K562 (cell line): ENCODE data around the gene ZNF740. TPM values are rescaled to one million over a fixed set of nuclear protein-coding genes. Genes with fewer than 3 reads are reported as not detected.

Experiments
- BRD9 ChIP-seq: fragments of 450-650 bp; IDR thresholded peaks from 2 replicates; pipeline ENCODE4 v1.6.1; 2018; ENCODE audit warnings: low read depth; ENCODE audit not compliant: partially characterized antibody
- GATAD2B ChIP-seq: fragments of 450-650 bp; IDR thresholded peaks from 2 replicates; pipeline ENCODE4 v1.6.1; 2017; ENCODE audit warnings: mild to moderate bottlenecking, borderline replicate concordance
- KAT7 ChIP-seq: sonication (generic); formaldehyde crosslinking; IDR thresholded peaks from 2 replicates; pipeline ENCODE4 v1.8.0; 2022; ENCODE audit warnings: missing genetic modification reagents, mild to moderate bottlenecking, borderline replicate concordance
- POLR2G ChIP-seq: fragments of 200-400 bp; formaldehyde crosslinking; IDR thresholded peaks from 2 replicates; pipeline ENCODE4 v1.6.1; 2017; ENCODE audit warnings: low read depth, mild to moderate bottlenecking, antibody characterized with exemption, low read length, moderate library complexity
- PPARD ChIP-seq: fragments of 250-450 bp; sonication (Bioruptor Pico); IDR thresholded peaks from 2 replicates; pipeline ENCODE4 v1.8.0; 2022; ENCODE audit warnings: inconsistent platforms, mild to moderate bottlenecking, moderate library complexity
- SMARCA5 ChIP-seq: fragments of 450-650 bp; IDR thresholded peaks from 2 replicates; pipeline ENCODE4 v1.6.1; 2016
- TEAD4 ChIP-seq, 2 experiments: sonication (generic) in 1 of 2; formaldehyde crosslinking in 1 of 2; IDR thresholded peaks; 2 replicates each; pipeline versions ENCODE4 v1.6.1 to v1.8.0; 2012 to 2022; ENCODE audit warnings: borderline replicate concordance in 1 of 2, inconsistent platforms in 1 of 2, low read length in 1 of 2, mild to moderate bottlenecking in 1 of 2, missing genetic modification reagents in 1 of 2
- ZNF583 ChIP-seq: fragments of 250-450 bp; sonication (Bioruptor Pico); IDR thresholded peaks from 2 replicates; pipeline ENCODE4 v1.4.0; 2020
- polyA plus RNA-seq, 8 experiments: library from polyadenylated mRNA; depleted of rRNA in 4 of 8; stranded (reverse) in 5 of 8; unstranded in 3 of 8; fragments of >200 nt; fragmentation: Nextera tagmentation in 2 of 8; fragmentation: Illumina TruSeq in 1 of 8; extraction: Ambion mirVana in 2 of 8; extraction: Trizol in 1 of 8; gene quantifications; 2 replicates each; pipeline versions ENCODE4 v1.2.1 to v1.2.3, GENCODE V29; 2011 to 2014; ENCODE audit warnings: inconsistent platforms in 1 of 8, missing spikeins in 1 of 8
- total RNA-seq, 7 experiments: library from RNA; depleted of rRNA in 6 of 7; stranded (reverse); fragments of >200 nt in 6 of 7; fragmentation: Illumina TruSeq in 2 of 7; extraction: Trizol in 2 of 7; gene quantifications; 2 replicates each; pipeline versions ENCODE4 v1.2.1 to v1.2.3, GENCODE V29; 2011 to 2021; ENCODE audit warnings: low replicate concordance in 1 of 7
- TF ChIP-seq, protein P1 (sequence below): sonication (generic); formaldehyde crosslinking; IDR thresholded peaks from 2 replicates; pipeline ENCODE4 v1.8.0; 2022; ENCODE audit warnings: mild to moderate bottlenecking, low read depth, missing genetic modification reagents
- TF ChIP-seq, protein P2 (sequence below): IDR thresholded peaks from 2 replicates; pipeline ENCODE4 v1.6.1; 2014; ENCODE audit warnings: antibody characterized with exemption
- TF ChIP-seq, protein P3 (sequence below): sonication (generic); formaldehyde crosslinking; IDR thresholded peaks from 2 replicates; pipeline ENCODE4 v1.4.0; 2020; ENCODE audit warnings: mild to moderate bottlenecking, missing genetic modification reagents
- TF ChIP-seq, protein P4 (sequence below), 2 experiments: fragments of 150-350 bp in 1 of 2; IDR thresholded peaks; 2 replicates each; pipeline ENCODE4 v1.6.1; 2012 to 2016; ENCODE audit warnings: low read depth in 2 of 2, low read length in 2 of 2, mild to moderate bottlenecking in 1 of 2, moderate library complexity in 1 of 2
- TF ChIP-seq, protein P5 (sequence below), 3 experiments: IDR thresholded peaks in 2 of 3; conservative IDR thresholded peaks in 1 of 3; 2 replicates each; pipeline ENCODE4 v1.5.1; 2011 to 2012; ENCODE audit warnings: low read length in 3 of 3, mild to moderate bottlenecking in 3 of 3, control low read depth in 2 of 3, improper control_type of control experiment in 1 of 3, inconsistent platforms in 1 of 3, low read depth in 1 of 3, mixed read lengths in 1 of 3, moderate library complexity in 1 of 3; ENCODE audit not compliant: insufficient read depth in 2 of 3

ZNF740 gene
- total and polyA plus RNA-seq, 9 of the 15 experiments (the other 6 are each of a cell fraction or from before 2014, with no cell fraction given): 0.57 to 46.4 (median 18.6) TPM

DNA sequence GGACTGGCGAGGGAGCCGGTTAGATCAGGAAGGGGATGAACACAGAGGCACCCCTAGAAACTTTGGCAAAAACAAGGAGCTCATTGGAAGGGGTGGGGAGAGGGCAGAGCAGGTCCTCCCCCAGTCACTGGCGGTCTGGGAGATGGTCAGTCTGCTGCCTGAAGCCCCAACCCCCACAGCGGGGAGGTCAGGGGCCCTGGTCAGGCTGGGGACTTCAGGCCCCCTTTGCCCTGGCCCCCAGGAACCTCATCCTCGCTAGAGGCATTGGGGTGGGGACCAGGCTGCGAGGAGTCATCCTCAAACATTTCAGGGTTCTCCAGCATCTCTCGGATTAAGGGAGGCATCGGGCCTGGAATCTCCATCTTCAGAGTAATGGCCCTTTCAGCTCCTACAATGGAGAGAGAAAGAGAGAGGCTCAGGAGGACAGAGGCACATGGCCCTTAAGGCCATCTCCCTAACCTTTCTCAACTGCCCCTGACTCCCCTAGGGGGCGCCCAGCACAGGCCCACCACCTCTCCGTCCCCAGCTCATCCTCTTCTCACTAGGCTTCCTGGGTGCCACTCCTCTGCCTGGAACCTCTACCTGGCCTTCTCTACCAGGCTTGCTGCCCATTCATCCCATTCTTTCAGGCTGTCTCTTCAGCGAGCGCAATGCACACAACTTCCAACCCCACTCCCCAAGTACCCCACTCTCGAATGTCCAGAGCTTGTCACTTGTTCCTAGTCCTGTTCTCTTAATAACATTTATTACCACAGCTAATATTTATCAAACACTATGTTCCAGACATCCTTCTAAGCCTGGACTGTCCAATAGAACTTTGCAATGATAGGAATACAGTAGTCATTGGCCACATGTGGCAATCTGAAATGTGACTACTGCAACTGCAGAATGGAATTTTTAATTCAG, 31.2 kb downstream of the ZNF740 start (continued):
- TF ChIP-seq PPARD (CRISPR knock-in tag): no peak
- TF ChIP-seq ZNF583 (CRISPR knock-in tag): no peak
- no peak for TF ChIP-seq GATAD2B
- no peak for TF ChIP-seq SMARCA5
- TF ChIP-seq, protein P1, sequence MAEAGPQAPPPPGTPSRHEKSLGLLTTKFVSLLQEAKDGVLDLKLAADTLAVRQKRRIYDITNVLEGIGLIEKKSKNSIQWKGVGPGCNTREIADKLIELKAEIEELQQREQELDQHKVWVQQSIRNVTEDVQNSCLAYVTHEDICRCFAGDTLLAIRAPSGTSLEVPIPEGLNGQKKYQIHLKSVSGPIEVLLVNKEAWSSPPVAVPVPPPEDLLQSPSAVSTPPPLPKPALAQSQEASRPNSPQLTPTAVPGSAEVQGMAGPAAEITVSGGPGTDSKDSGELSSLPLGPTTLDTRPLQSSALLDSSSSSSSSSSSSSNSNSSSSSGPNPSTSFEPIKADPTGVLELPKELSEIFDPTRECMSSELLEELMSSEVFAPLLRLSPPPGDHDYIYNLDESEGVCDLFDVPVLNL (CRISPR knock-in tag): no peak
- TF ChIP-seq, protein P2, sequence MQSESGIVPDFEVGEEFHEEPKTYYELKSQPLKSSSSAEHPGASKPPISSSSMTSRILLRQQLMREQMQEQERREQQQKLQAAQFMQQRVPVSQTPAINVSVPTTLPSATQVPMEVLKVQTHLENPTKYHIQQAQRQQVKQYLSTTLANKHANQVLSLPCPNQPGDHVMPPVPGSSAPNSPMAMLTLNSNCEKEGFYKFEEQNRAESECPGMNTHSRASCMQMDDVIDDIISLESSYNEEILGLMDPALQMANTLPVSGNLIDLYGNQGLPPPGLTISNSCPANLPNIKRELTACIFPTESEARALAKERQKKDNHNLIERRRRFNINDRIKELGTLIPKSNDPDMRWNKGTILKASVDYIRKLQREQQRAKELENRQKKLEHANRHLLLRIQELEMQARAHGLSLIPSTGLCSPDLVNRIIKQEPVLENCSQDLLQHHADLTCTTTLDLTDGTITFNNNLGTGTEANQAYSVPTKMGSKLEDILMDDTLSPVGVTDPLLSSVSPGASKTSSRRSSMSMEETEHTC: no peak
- TF ChIP-seq, protein P3, sequence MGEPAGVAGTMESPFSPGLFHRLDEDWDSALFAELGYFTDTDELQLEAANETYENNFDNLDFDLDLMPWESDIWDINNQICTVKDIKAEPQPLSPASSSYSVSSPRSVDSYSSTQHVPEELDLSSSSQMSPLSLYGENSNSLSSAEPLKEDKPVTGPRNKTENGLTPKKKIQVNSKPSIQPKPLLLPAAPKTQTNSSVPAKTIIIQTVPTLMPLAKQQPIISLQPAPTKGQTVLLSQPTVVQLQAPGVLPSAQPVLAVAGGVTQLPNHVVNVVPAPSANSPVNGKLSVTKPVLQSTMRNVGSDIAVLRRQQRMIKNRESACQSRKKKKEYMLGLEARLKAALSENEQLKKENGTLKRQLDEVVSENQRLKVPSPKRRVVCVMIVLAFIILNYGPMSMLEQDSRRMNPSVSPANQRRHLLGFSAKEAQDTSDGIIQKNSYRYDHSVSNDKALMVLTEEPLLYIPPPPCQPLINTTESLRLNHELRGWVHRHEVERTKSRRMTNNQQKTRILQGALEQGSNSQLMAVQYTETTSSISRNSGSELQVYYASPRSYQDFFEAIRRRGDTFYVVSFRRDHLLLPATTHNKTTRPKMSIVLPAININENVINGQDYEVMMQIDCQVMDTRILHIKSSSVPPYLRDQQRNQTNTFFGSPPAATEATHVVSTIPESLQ (CRISPR knock-in tag): no peak
- TF ChIP-seq POLR2G: no peak
- no peak for TF ChIP-seq TEAD4 (IDR thresholded peaks at IDR 0.05; ENCODE audit: low read length)
- TF ChIP-seq TEAD4 (CRISPR knock-in tag; IDR thresholded peaks at IDR 0.05; ENCODE audit: borderline replicate concordance): no peak
- TF ChIP-seq, protein P4, sequence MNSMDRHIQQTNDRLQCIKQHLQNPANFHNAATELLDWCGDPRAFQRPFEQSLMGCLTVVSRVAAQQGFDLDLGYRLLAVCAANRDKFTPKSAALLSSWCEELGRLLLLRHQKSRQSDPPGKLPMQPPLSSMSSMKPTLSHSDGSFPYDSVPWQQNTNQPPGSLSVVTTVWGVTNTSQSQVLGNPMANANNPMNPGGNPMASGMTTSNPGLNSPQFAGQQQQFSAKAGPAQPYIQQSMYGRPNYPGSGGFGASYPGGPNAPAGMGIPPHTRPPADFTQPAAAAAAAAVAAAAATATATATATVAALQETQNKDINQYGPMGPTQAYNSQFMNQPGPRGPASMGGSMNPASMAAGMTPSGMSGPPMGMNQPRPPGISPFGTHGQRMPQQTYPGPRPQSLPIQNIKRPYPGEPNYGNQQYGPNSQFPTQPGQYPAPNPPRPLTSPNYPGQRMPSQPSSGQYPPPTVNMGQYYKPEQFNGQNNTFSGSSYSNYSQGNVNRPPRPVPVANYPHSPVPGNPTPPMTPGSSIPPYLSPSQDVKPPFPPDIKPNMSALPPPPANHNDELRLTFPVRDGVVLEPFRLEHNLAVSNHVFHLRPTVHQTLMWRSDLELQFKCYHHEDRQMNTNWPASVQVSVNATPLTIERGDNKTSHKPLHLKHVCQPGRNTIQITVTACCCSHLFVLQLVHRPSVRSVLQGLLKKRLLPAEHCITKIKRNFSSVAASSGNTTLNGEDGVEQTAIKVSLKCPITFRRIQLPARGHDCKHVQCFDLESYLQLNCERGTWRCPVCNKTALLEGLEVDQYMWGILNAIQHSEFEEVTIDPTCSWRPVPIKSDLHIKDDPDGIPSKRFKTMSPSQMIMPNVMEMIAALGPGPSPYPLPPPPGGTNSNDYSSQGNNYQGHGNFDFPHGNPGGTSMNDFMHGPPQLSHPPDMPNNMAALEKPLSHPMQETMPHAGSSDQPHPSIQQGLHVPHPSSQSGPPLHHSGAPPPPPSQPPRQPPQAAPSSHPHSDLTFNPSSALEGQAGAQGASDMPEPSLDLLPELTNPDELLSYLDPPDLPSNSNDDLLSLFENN (IDR thresholded peaks at IDR 0.05; ENCODE audit: low read depth in 2 of 2, low read length in 2 of 2): no peak
- TF ChIP-seq KAT7: no peak
- TF ChIP-seq, protein P5, sequence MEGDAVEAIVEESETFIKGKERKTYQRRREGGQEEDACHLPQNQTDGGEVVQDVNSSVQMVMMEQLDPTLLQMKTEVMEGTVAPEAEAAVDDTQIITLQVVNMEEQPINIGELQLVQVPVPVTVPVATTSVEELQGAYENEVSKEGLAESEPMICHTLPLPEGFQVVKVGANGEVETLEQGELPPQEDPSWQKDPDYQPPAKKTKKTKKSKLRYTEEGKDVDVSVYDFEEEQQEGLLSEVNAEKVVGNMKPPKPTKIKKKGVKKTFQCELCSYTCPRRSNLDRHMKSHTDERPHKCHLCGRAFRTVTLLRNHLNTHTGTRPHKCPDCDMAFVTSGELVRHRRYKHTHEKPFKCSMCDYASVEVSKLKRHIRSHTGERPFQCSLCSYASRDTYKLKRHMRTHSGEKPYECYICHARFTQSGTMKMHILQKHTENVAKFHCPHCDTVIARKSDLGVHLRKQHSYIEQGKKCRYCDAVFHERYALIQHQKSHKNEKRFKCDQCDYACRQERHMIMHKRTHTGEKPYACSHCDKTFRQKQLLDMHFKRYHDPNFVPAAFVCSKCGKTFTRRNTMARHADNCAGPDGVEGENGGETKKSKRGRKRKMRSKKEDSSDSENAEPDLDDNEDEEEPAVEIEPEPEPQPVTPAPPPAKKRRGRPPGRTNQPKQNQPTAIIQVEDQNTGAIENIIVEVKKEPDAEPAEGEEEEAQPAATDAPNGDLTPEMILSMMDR (IDR thresholded peaks at IDR 0.05 in 2 of 3, conservative IDR thresholded peaks at IDR 0.05 in 1 of 3; ENCODE audit: insufficient read depth in 2 of 3, low read depth in 1 of 3, low read length in 3 of 3): peak; percentile 59 to 79 (median 64)
- TF ChIP-seq BRD9: no peak
